Measurements from ENCODE around the gene PIEZO1.

The PIEZO1 gene

GRCh38 chr16:88732961-88733294 is 52.1 kb downstream of the PIEZO1 start:
- no peak for DNase-seq

DNA sequence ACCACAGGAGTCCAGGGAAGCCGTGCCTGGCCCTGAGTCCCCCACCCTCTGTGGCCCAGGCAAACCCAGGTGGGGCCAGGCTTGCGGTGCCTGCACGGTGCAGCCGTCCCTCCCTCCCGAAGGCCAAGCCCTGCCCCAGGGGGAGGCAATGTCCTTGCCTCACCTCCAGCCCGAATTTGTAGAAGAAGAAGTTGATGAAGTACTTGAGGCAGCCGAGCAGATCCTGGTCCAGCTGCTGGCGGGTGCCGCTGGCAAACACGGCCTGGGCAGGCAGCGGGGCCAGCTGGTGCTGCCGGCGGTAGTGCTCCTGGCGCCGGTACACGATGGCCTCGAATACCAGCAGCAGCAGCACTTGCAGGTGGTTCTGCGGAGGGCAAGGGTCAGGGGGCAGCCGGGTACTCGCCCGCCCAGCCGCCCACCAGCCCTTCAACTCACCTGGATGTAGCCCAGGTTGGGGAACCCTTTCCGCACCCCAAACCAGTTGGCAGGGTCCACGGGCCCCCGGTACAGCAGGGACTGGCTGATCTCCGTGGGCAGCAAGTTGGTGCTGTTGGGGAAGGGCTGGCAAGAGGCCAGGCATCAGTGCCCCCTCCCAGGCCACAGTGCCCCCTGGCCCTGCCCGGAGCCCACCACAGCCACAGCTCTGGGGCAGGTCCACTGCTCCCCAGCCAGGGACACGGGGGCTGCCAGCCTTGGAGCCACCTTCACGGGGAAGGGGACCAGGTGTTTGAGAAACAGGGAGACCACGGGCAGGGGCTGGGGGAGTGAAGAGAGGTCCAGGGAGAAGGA is 52.7 kb downstream of the PIEZO1 start:
- no peak for DNase-seq

DNA sequence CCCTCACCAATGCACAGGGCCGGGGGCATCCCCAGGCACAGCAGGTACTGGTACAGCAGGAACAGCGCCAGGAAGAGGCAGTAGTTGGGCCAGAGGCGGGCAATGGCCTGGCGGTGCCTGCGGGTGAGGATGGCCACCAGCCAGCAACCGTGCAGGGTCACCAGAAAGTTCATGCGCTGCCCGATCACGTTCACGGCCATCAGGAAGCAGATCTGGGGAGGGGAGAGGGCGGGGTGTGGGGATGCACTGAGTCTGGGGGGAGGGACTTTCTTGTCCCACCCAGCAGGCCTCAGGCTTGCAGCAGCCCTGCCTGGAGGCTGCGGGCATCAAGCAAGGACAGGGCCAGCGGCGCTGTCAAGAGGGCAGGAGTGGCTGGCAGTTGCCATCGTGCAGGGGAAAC is 53.3 kb downstream of the PIEZO1 start:
- DNase-seq: no peak

- DNase-seq: no peak
Observed at GRCh38 chr16:88730632-88731607, 54.1 kb downstream of the PIEZO1 start.

DNA sequence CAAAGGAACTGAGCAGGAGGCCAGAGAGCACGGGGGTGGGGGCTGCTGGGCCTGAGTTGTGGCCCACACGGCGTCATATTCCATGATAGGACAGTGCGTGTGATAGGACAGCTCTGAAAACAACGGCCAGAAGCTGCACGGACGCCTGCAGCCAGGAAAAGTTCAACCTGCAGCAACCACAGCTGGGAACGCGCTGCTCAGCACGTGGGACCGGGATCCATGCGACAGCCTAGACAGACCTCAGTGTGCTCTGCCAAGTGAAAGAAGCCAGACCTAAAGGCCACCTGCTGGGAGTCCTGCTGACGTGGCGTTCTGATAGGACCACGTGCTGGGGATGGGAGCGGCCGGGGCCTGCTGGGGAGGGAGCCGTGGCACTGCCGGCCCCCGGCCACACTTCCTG is 57.1 kb downstream of the PIEZO1 start:
- DNase-seq: no peak

DNA sequence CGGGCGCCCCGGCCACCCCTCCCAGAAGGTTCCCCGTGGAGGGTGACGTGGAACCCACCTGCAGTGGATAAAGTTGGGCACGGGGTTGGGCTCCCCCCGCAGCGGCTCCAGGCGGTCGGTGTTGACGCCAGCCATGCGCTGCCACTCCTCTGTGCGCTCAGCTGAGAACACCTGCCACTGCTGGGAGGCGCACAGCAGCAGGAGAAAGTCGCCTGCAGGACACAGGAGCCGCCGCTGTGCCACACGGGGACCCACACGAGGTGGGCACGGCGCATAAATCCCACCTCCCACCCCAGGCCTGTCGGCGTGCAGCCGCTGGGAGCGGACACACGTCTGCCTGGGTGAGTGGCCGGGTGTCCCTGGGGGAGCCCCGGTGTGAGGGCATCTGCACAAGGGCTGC is 58.0 kb downstream of the PIEZO1 start:
- no peak for DNase-seq

DNA sequence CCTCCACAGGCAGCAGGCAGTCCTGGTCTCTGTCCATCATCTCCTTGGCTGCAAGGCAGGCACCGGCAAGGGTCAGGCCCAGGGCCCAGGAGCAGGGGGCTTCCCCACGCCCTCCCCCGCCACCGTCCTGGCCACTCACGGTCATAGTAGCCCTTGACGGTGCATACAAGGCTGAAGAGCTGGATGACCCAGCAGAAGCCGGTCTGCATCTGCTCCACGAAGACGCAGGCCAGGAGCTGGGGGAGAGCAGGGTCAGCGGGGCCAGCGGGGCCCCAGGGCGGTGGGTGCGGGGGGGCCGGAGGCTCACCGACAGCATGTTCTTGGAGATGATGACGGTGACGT is 58.6 kb downstream of the PIEZO1 start:
- no peak for DNase-seq

GRCh38 chr16:88725609-88726407 is 59.2 kb downstream of the PIEZO1 start:
- no peak for DNase-seq

DNA sequence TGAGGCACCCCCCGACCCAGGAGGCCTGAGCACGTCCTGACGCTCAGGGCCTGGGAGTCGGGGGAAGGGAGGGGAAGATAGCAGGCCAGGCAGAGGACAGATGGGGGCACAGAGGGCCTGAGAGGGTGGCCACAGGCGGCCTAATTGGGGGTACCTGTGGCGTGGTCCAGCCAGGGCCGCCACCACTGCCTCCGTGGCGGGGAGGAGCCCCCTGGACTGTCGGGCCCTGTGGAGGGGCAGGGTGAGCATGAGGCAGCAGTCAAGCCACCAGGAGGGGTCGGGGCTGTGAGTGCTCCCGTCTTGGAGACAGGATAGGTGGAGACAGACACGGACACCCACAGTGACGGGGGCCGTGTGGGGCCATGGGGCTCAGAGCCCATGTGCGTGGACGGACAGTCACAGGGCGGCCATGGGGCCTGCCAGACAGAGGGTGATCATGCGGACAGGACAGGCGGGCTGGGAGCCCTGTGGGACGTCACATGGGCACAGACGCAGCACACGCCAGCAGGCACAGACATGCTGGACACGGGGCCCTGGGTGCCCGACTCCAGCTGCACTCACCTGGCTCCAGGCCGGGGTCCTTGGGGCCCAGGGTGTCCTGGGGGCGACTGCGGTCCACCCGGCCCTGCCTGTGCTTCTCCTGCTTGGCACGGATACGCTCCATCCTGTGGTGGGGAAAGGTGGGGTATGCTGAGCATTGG is 60.0 kb downstream of the PIEZO1 start:
- no peak for DNase-seq

- DNase-seq: no peak
Observed at GRCh38 chr16:88723911-88724310, 61.1 kb downstream of the PIEZO1 start.

DNA sequence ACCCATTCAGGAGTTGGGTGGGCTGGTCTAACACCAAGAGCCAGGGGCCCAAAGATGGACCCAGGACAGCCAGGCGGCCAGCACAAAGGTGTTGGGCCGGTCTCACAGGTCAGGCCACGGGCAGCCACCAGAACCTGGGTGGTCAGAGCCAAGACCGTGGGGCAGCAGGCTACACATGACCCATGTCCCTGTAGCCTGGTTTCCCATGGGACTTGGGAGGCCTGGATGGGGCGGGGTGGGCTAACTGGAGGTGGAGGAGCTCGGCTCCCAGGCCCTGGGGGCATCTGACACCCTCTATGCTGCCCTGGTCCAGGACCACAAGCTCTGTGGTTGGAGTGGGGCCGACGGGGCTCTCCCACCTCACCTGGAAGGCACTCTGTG is 61.5 kb downstream of the PIEZO1 start:
- DNase-seq: no peak

- DNase-seq: no peak
Observed at GRCh38 chr16:88722784-88723506, 62.1 kb downstream of the PIEZO1 start.

DNA sequence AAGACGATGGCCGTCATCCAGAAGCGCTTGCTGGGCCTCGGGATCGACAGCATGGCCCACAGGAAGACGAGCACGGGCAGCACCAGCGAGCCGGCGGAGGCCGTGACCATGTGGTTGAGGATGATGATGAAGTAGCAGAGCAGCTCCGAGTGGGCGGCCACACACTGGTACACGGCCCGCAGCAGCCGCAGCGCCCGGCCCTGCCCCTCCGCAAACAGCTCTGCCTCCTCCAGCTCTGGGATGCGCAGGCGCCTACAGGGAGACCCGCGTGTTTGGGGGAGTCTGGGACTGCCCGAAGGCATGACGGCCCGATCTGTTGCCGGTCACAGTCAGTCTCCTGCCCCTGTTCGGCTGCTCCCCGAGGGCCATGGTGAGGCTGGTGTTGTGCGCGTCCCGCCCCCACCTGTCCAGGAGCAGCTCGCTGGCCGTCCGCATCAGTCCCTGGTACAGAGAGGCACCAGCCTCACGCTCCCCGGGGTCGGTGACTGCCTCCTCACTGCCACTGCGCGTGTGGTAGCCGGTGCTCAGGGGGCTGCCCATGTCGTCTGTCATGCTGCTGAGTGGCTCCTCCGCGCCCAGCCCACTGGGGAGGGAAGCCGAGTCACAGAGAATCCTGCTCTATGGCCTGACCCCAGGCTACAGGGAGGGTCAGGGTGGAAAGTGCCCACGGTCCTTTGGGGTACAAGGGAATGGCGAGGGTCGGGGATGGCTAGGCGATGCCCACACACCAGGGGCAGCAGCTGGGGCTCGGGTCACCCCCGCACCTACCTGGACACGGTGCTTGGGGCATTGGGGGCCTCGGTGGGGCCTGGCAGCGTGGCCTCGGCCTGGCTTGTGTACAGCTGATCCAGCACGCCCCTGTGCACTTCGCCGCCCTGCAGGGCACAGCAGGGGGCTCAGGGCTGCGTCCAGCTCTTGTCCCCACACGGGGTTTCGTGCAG is 62.9 kb downstream of the PIEZO1 start:
- DNase-seq: no peak

DNA sequence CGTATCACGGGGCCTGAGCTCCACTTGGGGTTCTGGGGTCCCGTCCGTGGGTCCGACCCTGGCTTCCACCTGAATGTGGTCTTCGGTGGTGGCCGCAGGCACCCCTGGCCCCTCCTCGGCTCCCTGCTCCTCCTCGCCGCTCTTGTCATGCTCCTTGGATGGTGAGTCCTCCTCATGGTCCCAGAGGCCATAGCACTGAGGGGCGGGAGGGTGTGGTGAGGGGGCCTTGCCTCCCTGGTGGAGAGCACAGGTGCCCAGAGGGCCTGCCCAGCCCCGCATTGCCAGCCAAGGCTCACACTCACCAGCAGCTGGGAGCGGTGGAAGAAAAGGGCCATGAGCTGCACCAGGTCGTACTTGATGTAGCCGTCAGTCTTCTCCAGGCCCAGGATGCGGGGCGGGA is 63.8 kb downstream of the PIEZO1 start:
- DNase-seq: no peak

DNA sequence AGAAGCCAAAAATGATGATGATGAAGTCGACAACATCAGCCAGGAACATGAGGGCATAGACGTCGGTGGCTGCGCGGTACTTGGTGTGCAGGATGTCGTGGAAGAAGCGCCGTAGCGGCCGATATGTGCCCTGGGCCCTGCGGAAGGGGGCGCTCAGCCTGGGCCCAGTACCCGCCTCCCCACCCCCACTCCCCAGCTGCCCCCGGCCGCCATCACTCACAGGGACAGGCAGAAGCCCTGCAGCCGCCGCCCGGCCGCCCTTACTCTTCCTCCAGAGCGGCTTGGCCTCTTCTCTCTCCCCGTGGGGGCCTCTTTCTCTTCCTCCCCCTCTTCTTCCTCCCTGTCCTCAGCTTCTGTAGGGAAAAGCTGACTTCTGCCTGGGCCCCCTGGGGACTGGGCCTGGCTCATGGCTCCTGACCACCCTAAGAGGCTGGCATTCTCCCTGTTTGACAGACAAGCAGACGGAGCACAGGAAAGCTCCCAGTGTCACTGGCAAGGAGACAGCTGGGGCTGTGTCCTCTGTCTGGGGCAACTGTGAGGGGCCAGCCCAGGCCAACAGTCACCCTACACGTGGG is 64.5 kb downstream of the PIEZO1 start:
- DNase-seq: no peak

DNA sequence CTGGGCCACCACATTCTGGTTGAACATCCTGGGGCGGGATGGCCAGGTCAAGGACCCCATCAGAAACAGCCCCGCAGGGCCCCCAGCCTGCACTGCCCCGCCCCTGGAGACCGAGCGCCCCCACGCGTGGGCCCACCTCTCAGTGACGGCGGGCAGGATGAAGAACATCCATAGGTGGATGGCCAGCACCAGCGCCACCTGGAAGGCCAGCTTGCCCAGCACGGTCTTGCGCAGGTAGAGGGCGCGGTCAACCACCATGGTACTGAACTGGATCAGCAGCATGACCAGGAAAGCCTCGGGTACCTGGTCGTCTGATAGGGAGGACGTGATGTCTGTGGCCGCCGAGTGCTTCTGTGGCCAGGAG is 65.1 kb downstream of the PIEZO1 start:
- DNase-seq: no peak

DNA sequence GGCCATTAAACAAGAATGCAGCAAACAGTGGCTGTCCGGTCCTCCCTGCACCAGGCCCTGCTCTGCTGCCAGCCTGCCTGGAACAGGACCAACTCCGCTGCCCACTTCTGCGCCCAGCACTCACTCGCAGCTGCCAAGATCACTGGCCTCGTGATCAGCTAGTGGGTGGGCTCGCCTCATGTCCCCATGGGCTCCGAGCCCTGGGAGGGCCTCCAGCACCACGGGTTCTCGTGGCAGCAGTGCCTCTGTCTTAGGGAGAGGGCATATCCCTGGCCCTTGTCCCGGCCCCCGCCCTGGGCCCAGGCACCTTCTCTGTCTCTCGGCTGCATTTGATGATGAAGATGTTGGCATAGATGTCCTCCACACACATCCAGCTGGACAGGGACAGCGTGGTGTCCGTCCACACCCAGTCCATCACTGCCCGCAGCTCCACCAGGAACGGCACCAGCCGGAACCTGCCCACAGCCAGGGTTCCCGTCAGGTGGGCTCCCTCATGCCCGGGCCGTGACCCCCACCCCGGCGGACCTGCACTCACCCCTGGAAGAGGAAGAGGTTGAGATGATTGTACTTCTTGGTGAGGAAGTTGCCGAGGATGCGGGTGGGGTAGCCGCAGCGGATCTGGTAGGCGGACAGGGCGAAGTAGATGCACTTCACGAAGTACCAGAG is 65.6 kb downstream of the PIEZO1 start:
- no peak for DNase-seq

GRCh38 chr16:88718178-88718577 is 66.8 kb downstream of the PIEZO1 start:
- DNase-seq: no peak

DNA sequence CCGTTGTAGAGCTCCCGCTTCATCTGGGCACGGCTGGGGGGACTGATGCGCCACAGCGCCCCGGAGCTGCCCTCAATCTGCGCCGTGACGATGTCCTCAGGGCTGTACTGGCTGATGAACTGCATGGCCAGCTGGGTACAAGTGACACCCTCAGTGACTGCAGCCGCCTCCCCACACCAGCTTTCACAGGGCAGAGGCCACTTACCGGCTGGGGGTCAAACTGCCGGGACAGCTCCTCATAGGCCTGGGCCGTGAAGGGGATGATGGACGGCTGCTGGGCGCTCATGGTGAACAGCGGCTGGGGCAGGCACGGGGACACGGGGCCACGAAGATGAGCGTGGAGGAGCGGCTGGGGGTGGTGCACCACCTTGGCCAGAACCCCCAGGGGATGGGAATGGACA is 68.4 kb downstream of the PIEZO1 start:
- no peak for DNase-seq

- no peak for DNase-seq
Observed at GRCh38 chr16:88716201-88716600, 68.8 kb downstream of the PIEZO1 start.

All from activated CD4-positive, alpha-beta T cell treated with anti-CD3 and anti-CD28 coated beads, Interleukin-2, amount 50 U/mL, for 4 hours (primary cell).